ENCODE measurements around the gene SMCO1.
"Not testable (repeated sequence)": the region's sequence is repeated elsewhere in the genome, so short reads cannot be mapped to it uniquely, and the experiment has no call there.

Gene SMCO1

DNA sequence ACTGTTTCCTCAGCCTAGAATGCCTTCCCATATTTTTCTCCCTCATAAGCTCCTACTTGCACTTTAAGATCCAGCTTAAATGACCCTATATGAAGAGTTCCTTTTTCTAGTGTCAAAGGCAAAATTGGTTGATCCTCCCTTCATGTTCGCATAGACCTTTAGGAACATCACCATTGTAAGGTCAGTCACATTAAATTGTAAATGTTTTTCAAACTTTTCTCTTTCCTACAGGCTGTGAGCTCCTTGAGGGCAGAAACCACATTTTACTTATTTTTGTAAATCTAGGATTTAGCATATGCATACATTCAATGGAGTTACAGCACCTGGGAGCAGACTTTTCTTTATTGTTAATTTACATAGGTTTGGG, 813 bp downstream of the SMCO1 start:
- DNase-seq (ENCODE audit: extremely low read depth, low read depth) = no peak
- no peak for TF ChIP-seq CTCF (IDR thresholded peaks at IDR 0.05; ENCODE audit: low read depth, low read length, missing control alignments)
- no peak overlapping the region for H3K4me3 ChIP-seq (replicated peaks; ENCODE audit: low read depth, low read length)

DNA sequence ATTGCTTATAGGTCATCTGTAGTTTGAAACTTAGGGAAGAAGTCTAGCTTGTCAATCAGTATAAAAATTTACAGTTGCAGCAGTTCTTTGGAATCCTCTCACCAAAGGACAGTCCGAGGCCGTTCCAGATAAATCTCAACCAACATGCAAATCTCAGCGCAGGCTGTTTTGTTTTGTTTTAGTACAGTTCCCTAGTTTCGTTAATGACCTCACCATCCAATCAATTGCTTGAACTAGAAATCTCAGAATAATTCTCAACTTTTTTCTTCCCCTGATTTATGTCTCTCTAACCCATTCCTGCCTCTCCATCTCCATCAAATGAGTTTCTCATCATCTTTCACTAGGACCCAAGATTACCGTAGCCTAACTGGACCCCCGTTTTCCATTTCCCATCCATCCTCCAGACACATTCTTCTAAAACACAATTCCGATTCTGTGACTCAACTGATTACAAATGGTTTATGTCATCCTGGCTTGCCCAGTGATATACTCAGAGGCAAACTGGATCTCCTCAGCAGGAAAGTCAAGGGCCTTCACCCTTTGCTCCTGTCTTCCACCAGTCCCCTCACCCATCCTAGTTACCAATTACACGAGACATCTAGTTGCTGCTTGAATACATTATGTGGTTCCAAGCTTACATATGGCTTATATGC, 1.3 kb downstream of the SMCO1 start:
- no peak for DNase-seq (ENCODE audit: extremely low read depth, low read depth)
- TF ChIP-seq CTCF (IDR thresholded peaks at IDR 0.05; ENCODE audit: low read depth, low read length, missing control alignments) = no peak
- no peak overlapping the region for H3K4me3 ChIP-seq (replicated peaks; ENCODE audit: low read depth, low read length)

- not testable (repeated sequence) for DNase-seq (ENCODE audit: extremely low read depth, low read depth); H3K4me3 ChIP-seq (replicated peaks; ENCODE audit: low read depth, low read length)
These were observed 3.3 kb downstream of the SMCO1 start for GRCh38 chr3:196511646-196512425.

GRCh38 chr3:196511108-196511507, 4.0 kb downstream of the SMCO1 start:
- DNase-seq (ENCODE audit: extremely low read depth, low read depth); H3K4me3 ChIP-seq (replicated peaks; ENCODE audit: low read depth, low read length): not testable (repeated sequence)

- TF ChIP-seq CTCF (IDR thresholded peaks at IDR 0.05; ENCODE audit: low read depth, low read length, missing control alignments) = no peak
- no peak for DNase-seq (ENCODE audit: extremely low read depth, low read depth)
- no peak overlapping the region for H3K4me3 ChIP-seq (replicated peaks; ENCODE audit: low read depth, low read length)
These were observed 8.5 kb downstream of the SMCO1 start for GRCh38 chr3:196506687-196507086.

GRCh38 chr3:196504556-196504955, 10.6 kb downstream of the SMCO1 start:
- TF ChIP-seq CTCF (IDR thresholded peaks at IDR 0.05; ENCODE audit: low read depth, low read length, missing control alignments) = no peak
- DNase-seq (ENCODE audit: extremely low read depth, low read depth) = no peak
- no peak overlapping the region for H3K4me3 ChIP-seq (replicated peaks; ENCODE audit: low read depth, low read length)

GRCh38 chr3:196504077-196504398, 11.1 kb downstream of the SMCO1 start:
- peak overlapping the region; percentile 99 for H3K4me3 ChIP-seq (replicated peaks; ENCODE audit: low read depth, low read length)

GRCh38 chr3:196503196-196504076, 11.7 kb downstream of the SMCO1 start, which contains the start of gene RNF168:
Gene RNF168 (minus strand): TSS chr3:196503768. CDS start chr3:196503173, 595 bp downstream.
- no peak for TF ChIP-seq CTCF (IDR thresholded peaks at IDR 0.05; ENCODE audit: low read depth, low read length, missing control alignments)
- peak; percentile 82 for DNase-seq (ENCODE audit: extremely low read depth, low read depth)
- peak within 1 kb of the TSS; percentile 99 for H3K4me3 ChIP-seq (replicated peaks; ENCODE audit: low read depth, low read length)

More at GRCh38 chr3:196504077-196504398, 11.1 kb downstream of the SMCO1 start:
- not testable (repeated sequence) for DNase-seq (ENCODE audit: extremely low read depth, low read depth)

All from HFF-Myc (cell line).